T47D (cell line): ENCODE results near the gene WFDC2.
A peak's percentile ranks its signal among the peaks of the same experiment; 100 is the strongest.

ENCODE experiments used
- DNase-seq, 2 experiments: peaks; one replicate each; pipeline versions ENCODE4 v3.0.0 to v3.0.0-alpha.2; 2011 to 2012; ENCODE audit warnings: low read depth in 1 of 2, low spot score in 1 of 2
- JUND ChIP-seq: IDR thresholded peaks from 2 replicates; pipeline ENCODE4 v1.6.1; 2012; ENCODE audit warnings: low read depth
- in situ Hi-C: cut with HindIII; loops from 2 replicates; pipeline ENCODE4 v1.10.0; 2016; ENCODE audit warnings: low sequenced_read_pairs, low pct_unique_long_range_greater_than_20kb

The WFDC2 gene

GRCh38 chr20:45515147-45515913 is 45.8 kb downstream of the WFDC2 start, which contains the start of gene SPINT3:
SPINT3 (minus strand) TSS chr20:45515622; CDS start chr20:45515608, 14 bp downstream.
- peak in 1 of 2 experiments; percentile 30 for DNase-seq
- no peak for TF ChIP-seq JUND
- in situ Hi-C loops: no loop called here

GRCh38 chr20:45518282-45518681 is 48.7 kb downstream of the WFDC2 start:
- in situ Hi-C loops: no loop called here
- TF ChIP-seq JUND: no peak
- DNase-seq: peak in 1 of 2 experiments; percentile 13

- no peak for TF ChIP-seq JUND
- in situ Hi-C loops: no loop called here
- DNase-seq: no peak
Measured at GRCh38 chr20:45523821-45524220, 54.3 kb downstream of the WFDC2 start.

GRCh38 chr20:45527294-45527693 is 57.7 kb downstream of the WFDC2 start:
- no peak for TF ChIP-seq JUND
- DNase-seq: no peak
- in situ Hi-C loops: no loop called here
